Measurements from ENCODE around the gene ATG7. TPM values are rescaled to one million over a fixed set of nuclear protein-coding genes. Genes with fewer than 3 reads are reported as not detected.

ATG7 gene
- total and polyA plus RNA-seq, 11 donors = 4.4 to 45.1 (median 14.4) TPM

DNA sequence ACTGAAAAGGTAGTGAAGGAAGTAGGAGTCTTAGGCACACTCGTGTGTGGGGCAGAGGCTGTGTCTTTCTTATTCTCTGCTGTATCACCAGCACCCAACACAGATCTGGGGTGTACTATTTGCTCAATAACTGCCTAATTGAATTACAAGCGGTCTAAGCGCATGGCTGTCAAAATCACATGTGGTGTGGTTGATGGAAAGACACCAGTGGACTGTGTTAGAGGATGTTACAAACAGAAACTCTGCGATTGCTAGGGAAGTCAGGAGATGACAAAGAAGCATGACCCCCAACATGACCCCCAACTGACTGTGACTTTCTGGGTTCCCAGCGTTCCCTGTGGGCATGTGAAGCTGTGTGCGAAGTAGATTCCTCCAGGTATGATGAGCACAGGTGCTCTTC lies 32.0 kb downstream of the ATG7 start:
- TF ChIP-seq, protein P1, sequence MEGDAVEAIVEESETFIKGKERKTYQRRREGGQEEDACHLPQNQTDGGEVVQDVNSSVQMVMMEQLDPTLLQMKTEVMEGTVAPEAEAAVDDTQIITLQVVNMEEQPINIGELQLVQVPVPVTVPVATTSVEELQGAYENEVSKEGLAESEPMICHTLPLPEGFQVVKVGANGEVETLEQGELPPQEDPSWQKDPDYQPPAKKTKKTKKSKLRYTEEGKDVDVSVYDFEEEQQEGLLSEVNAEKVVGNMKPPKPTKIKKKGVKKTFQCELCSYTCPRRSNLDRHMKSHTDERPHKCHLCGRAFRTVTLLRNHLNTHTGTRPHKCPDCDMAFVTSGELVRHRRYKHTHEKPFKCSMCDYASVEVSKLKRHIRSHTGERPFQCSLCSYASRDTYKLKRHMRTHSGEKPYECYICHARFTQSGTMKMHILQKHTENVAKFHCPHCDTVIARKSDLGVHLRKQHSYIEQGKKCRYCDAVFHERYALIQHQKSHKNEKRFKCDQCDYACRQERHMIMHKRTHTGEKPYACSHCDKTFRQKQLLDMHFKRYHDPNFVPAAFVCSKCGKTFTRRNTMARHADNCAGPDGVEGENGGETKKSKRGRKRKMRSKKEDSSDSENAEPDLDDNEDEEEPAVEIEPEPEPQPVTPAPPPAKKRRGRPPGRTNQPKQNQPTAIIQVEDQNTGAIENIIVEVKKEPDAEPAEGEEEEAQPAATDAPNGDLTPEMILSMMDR (IDR thresholded peaks at IDR 0.05) = no peak
- no peak for TF ChIP-seq POLR2A (IDR thresholded peaks at IDR 0.05)
- ATAC-seq (no peak), DNase-seq (no peak)
- Histone ChIP-seq H3K27ac (peak overlapping the region in 1 of 12 donors; percentile 85), H3K4me3 (no peak overlapping the region), H3K9me3 (no peaks in the 10 kb centered on the region), H3K27me3 (no peaks in the 10 kb centered on the region), H3K4me1 (peaks cover 0 to 41% (median under 1%) of the 10 kb centered on the region in 12 donors), H3K36me3 (peaks cover 0 to 83% (median 65%) of the 10 kb centered on the region in 9 donors)
- intact Hi-C loops (cut with DNase I) = no loop called here
- WGBS, 4 donors = 90 to 97% (median 94%) methylated on average over 6 of the region's 6 CpGs

DNA sequence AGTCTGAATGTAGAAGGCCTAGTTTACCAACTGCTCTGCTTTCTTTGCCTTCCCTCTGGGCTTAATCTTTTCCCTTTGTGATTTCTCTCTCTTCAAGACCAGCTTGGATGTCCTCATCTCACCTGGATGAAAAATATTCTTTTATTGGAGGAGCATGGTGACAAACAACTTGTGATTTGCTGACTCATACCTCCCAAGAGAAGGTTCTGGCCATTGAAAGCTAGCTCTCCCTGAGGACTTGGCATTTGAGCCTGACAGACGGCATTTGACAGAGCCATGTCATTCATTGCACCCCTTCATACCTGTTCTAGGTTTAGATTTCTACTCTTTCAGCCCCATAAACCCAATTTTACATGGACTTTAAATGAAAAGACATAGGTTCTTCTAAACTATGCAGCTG lies 33.3 kb downstream of the ATG7 start:
- Histone ChIP-seq H3K36me3 (peaks cover 0 to 84% (median 65%) of the 10 kb centered on the region in 9 donors), H3K27me3 (no peaks in the 10 kb centered on the region), H3K27ac (peak overlapping the region in 1 of 12 donors; percentile 85), H3K9me3 (no peaks in the 10 kb centered on the region), H3K4me3 (no peak overlapping the region), H3K4me1 (peaks cover 0 to 41% (median under 1%) of the 10 kb centered on the region in 12 donors)
- intact Hi-C loops (cut with DNase I) = no loop called here
- no peak for DNase-seq
- no peak for ATAC-seq
- 50 to 60% (median 56%) methylated on average over 1 of the region's 1 CpG for WGBS, 4 donors
- no peak for TF ChIP-seq POLR2A (IDR thresholded peaks at IDR 0.05)
- TF ChIP-seq, protein P1 (IDR thresholded peaks at IDR 0.05) = no peak

DNA sequence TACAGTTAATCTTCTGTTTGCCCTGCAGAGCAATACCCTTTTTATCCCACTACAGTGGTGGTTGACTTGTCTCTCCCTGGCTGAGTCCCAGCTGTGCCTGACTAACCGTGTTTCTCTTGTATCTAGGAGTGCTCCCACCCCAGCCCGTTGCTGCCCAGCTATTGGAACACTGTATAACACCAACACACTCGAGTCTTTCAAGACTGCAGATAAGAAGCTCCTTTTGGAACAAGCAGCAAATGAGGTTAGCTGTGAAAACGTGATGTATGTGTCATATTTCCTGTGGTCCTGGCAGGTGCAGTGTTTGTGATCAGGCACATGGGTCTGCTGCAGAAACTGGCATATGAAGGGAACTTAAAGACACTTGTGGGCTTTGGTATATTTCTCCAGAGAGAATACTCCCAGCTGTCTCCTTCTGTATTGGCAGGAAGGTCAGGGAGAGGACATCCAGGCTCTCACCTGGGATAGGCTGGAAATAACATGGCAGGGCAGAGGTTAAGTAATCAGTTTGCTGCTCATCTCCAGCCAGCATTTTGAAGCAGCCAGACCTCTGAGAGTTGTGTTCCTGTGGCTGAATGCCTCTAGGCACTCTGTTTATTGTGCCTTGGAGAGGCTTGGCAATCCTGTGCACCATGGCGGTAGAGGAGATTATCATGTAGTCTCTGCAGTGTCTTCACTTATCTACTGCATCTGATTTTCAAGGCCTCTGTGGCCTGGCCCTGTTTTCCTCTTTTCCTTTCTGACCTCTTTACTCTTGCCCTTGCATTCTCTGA lies 34.8 kb downstream of the ATG7 start:
- TF ChIP-seq, protein P1 (IDR thresholded peaks at IDR 0.05) = no peak
- TF ChIP-seq POLR2A (IDR thresholded peaks at IDR 0.05) = no peak
- peak overlapping the region in 6 of 12 donors; percentile 17 to 85 (median 33) for H3K27ac ChIP-seq
- no peaks in the 10 kb centered on the region for H3K9me3 ChIP-seq
- peaks cover 0 to 86% (median 74%) of the 10 kb centered on the region in 9 donors for H3K36me3 ChIP-seq
- DNase-seq (no peak), ATAC-seq (peak in 2 of 4 donors; percentile 76 to 78)
- H3K4me3 ChIP-seq = no peak overlapping the region
- intact Hi-C loops (cut with DNase I) = no loop called here
- H3K4me1 ChIP-seq = peaks cover 0 to 41% (median under 1%) of the 10 kb centered on the region in 12 donors
- 30 to 51% (median 39%) methylated on average over 5 of the region's 5 CpGs for WGBS, 4 donors
- H3K27me3 ChIP-seq = no peaks in the 10 kb centered on the region

DNA sequence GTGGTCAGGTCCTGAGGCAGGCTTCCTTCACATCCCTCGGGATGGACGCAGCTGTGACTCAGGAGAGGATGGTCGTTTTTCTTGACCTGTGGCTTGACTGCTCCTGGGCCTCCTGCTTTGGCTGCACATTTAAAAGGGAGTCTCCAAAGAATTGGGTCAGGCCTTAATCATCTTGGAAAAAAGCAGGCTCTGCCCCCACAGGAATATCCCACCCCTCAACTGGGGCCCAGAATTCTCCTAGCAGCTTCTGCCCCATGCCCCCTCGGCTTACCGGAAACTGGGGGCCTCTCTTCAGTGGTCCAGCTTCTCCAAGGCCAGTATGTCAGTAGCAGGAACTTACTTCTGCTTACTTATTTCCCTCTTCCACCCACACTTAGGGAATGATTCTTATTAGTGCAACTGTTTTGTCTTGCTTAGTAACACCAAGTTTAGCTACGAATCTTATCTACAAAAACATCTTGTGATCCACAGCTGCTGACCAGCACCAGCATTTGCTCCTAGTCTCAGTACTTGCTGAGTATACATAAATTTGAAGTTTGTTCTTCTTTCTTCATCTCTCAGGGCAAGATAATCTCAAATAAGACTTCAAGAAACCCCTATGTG lies 35.7 kb downstream of the ATG7 start:
- intact Hi-C loops (cut with DNase I) = no loop called here
- ATAC-seq = peak; percentile 28 to 70 (median 47)
- H3K36me3 ChIP-seq = peaks cover 0 to 84% (median 75%) of the 10 kb centered on the region in 9 donors
- H3K4me3 ChIP-seq = no peak overlapping the region
- DNase-seq = no peak
- H3K4me1 ChIP-seq = peaks cover 0 to 41% (median under 1%) of the 10 kb centered on the region in 12 donors
- no peaks in the 10 kb centered on the region for H3K9me3 ChIP-seq
- no peaks in the 10 kb centered on the region for H3K27me3 ChIP-seq
- TF ChIP-seq, protein P1 (IDR thresholded peaks at IDR 0.05) = no peak
- WGBS, 4 donors = 78 to 88% (median 86%) methylated on average over 6 of the region's 6 CpGs
- peak overlapping the region in 5 of 12 donors; percentile 17 to 85 (median 39) for H3K27ac ChIP-seq

Measured in heart left ventricle (tissue), 16 donors.